CD4-positive, CD25-positive, alpha-beta regulatory T cell (primary cell): ENCODE data around the gene BEND3. TPM values are rescaled to one million over a fixed set of nuclear protein-coding genes. Genes with fewer than 3 reads are reported as not detected.

Source experiments
- ATAC-seq, 2 donors: fragments of 150-1000 bp; cut with Tn5 transposase; one replicate each; pipeline ENCODE4 v1.10.0; 2021; ENCODE audit warnings: low read depth in 2 of 2, moderate number of reproducible peaks in 2 of 2, moderate library complexity in 1 of 2
- DNase-seq, 3 donors: peaks; one replicate each; pipeline versions ENCODE4 v3.0.0 to v3.0.0-alpha.2; 2012 to 2022; ENCODE audit warnings: mixed read lengths in 1 of 3
- H3K27ac ChIP-seq: one replicate; pipeline ENCODE4 v1.7.0; 2013; ENCODE audit warnings: mild to moderate bottlenecking, low read length; ENCODE audit not compliant: insufficient read depth, poor library complexity, severe bottlenecking
- H3K27me3 ChIP-seq: one replicate; pipeline ENCODE4 v1.7.0; 2013; ENCODE audit warnings: low read length; ENCODE audit not compliant: control insufficient read depth, insufficient read depth
- H3K36me3 ChIP-seq: one replicate; pipeline ENCODE4 v1.7.0; 2013; ENCODE audit warnings: mild to moderate bottlenecking, low read length, moderate library complexity; ENCODE audit not compliant: control insufficient read depth, insufficient read depth
- H3K4me1 ChIP-seq: 2 replicates; pipeline ENCODE4 v1.7.0; 2013; ENCODE audit warnings: mild to moderate bottlenecking, low read length; ENCODE audit not compliant: insufficient read depth, control insufficient read depth, poor library complexity, severe bottlenecking
- H3K4me3 ChIP-seq: one replicate; pipeline ENCODE4 v1.7.0; 2013; ENCODE audit warnings: low read depth, mild to moderate bottlenecking, low read length, moderate library complexity
- H3K9me3 ChIP-seq, 2 experiments: 1 replicate in 1 of 2; 2 replicates in 1 of 2; pipeline ENCODE4 v1.7.0; 2013; ENCODE audit warnings: low read length in 2 of 2, mild to moderate bottlenecking in 1 of 2, moderate library complexity in 1 of 2; ENCODE audit not compliant: control insufficient read depth in 2 of 2
- H3K27ac Mint-ChIP-seq, 3 donors: one replicate each; pipeline ENCODE4 v1.8.0; 2020 to 2022; ENCODE audit warnings: mild to moderate bottlenecking in 3 of 3, mixed read lengths in 3 of 3, moderate library complexity in 2 of 3
- H3K27me3 Mint-ChIP-seq: one replicate; pipeline ENCODE4 v1.8.0; 2022; ENCODE audit warnings: mild to moderate bottlenecking, mixed read lengths
- H3K36me3 Mint-ChIP-seq: one replicate; pipeline ENCODE4 v1.8.0; 2020; ENCODE audit warnings: mixed read lengths
- H3K4me1 Mint-ChIP-seq, 4 donors: one replicate each; pipeline ENCODE4 v1.8.0; 2020 to 2022; ENCODE audit warnings: mixed read lengths in 4 of 4, mild to moderate bottlenecking in 1 of 4
- H3K4me3 Mint-ChIP-seq, 4 donors: one replicate each; pipeline ENCODE4 v1.8.0; 2020 to 2022; ENCODE audit warnings: mild to moderate bottlenecking in 4 of 4, mixed read lengths in 4 of 4, moderate library complexity in 3 of 4
- H3K9me3 Mint-ChIP-seq, 7 donors: one replicate each; pipeline ENCODE4 v1.8.0; 2020 to 2022; ENCODE audit warnings: mixed read lengths in 7 of 7, mild to moderate bottlenecking in 3 of 7, moderate library complexity in 2 of 7
- polyA plus RNA-seq, 4 donors: library from polyadenylated mRNA; unstranded; fragments of 300-500 nt; fragmentation: Illumina TruSeq; gene quantifications; one replicate each; pipeline ENCODE4 v1.2.3, GENCODE V29; 2021
- total RNA-seq: library from RNA; stranded (reverse); gene quantifications from one replicate; pipeline ENCODE4 v1.2.3, GENCODE V29; 2022

BEND3 gene
- total and polyA plus RNA-seq, 5 donors from 2014 or later: 0.05 to 0.89 (median 0.26) TPM

GRCh38 chr6:107128175-107128574 is 12.9 kb upstream of the BEND3 start:
- H3K27ac ChIP-seq: no peak overlapping the region
- no peaks in the 10 kb centered on the region for H3K36me3 ChIP-seq
- no peaks in the 10 kb centered on the region for H3K9me3 Mint-ChIP-seq
- H3K4me1 ChIP-seq: no peaks in the 10 kb centered on the region
- H3K4me3 Mint-ChIP-seq: no peak overlapping the region
- H3K27me3 ChIP-seq: no peaks in the 10 kb centered on the region
- peaks cover 16% of the 10 kb centered on the region for H3K27me3 Mint-ChIP-seq
- H3K36me3 Mint-ChIP-seq: no peaks in the 10 kb centered on the region
- no peak overlapping the region for H3K27ac Mint-ChIP-seq
- H3K4me3 ChIP-seq: no peak overlapping the region
- H3K4me1 Mint-ChIP-seq: no peaks in the 10 kb centered on the region
- no peak for DNase-seq
- H3K9me3 ChIP-seq: no peaks in the 10 kb centered on the region
- no peak for ATAC-seq

- DNase-seq: no peak
- Histone ChIP-seq H3K4me3 (no peak overlapping the region), H3K9me3 (no peaks in the 10 kb centered on the region), H3K4me1 (no peaks in the 10 kb centered on the region), H3K36me3 (no peaks in the 10 kb centered on the region), H3K27me3 (no peaks in the 10 kb centered on the region), H3K27ac (no peak overlapping the region)
- no peaks in the 10 kb centered on the region for H3K36me3 Mint-ChIP-seq
- no peaks in the 10 kb centered on the region for H3K9me3 Mint-ChIP-seq
- H3K4me3 Mint-ChIP-seq: no peak overlapping the region
- peaks cover 15% of the 10 kb centered on the region for H3K27me3 Mint-ChIP-seq
- ATAC-seq: no peak
- no peaks in the 10 kb centered on the region for H3K4me1 Mint-ChIP-seq
- H3K27ac Mint-ChIP-seq: no peak overlapping the region
These were observed 10.5 kb upstream of the BEND3 start for GRCh38 chr6:107125771-107126170.

GRCh38 chr6:107124934-107125348 is 9.6 kb upstream of the BEND3 start:
- Histone ChIP-seq H3K36me3 (no peaks in the 10 kb centered on the region), H3K4me1 (no peaks in the 10 kb centered on the region), H3K27ac (no peak overlapping the region), H3K9me3 (no peaks in the 10 kb centered on the region), H3K27me3 (no peaks in the 10 kb centered on the region), H3K4me3 (no peak overlapping the region)
- peaks cover 12% of the 10 kb centered on the region for H3K27me3 Mint-ChIP-seq
- H3K4me3 Mint-ChIP-seq: no peak overlapping the region
- H3K4me1 Mint-ChIP-seq: no peaks in the 10 kb centered on the region
- ATAC-seq: no peak
- no peak for DNase-seq
- H3K9me3 Mint-ChIP-seq: no peaks in the 10 kb centered on the region
- H3K27ac Mint-ChIP-seq: no peak overlapping the region
- no peaks in the 10 kb centered on the region for H3K36me3 Mint-ChIP-seq

DNA sequence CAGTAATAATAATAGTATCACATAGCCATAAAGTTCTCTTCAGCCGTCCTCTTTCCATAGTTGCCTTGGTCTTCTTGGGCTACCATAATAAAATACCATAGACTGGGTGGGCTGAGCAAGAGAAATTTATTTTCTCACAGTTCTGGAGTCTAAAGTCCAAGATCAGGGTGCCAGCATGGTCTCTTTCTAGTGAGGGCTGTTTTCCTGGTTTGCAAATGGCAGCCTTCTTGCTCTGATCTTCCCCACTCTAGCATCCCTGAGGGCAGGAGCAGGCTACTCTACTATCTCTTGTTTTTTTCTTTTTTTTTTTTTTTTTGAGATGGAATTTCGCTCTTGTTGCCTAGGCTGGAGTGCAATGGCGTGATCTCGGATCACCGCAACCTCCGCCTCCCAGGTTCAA is 8.2 kb upstream of the BEND3 start:
- H3K4me1 Mint-ChIP-seq: no peaks in the 10 kb centered on the region
- Histone ChIP-seq H3K9me3 (no peaks in the 10 kb centered on the region), H3K27me3 (no peaks in the 10 kb centered on the region), H3K27ac (no peak overlapping the region), H3K36me3 (no peaks in the 10 kb centered on the region), H3K4me1 (no peaks in the 10 kb centered on the region), H3K4me3 (no peak overlapping the region)
- ATAC-seq: no peak
- H3K4me3 Mint-ChIP-seq: no peak overlapping the region
- DNase-seq: no peak
- H3K36me3 Mint-ChIP-seq: no peaks in the 10 kb centered on the region
- peaks cover 12% of the 10 kb centered on the region for H3K27me3 Mint-ChIP-seq
- no peaks in the 10 kb centered on the region for H3K9me3 Mint-ChIP-seq
- no peak overlapping the region for H3K27ac Mint-ChIP-seq

DNA sequence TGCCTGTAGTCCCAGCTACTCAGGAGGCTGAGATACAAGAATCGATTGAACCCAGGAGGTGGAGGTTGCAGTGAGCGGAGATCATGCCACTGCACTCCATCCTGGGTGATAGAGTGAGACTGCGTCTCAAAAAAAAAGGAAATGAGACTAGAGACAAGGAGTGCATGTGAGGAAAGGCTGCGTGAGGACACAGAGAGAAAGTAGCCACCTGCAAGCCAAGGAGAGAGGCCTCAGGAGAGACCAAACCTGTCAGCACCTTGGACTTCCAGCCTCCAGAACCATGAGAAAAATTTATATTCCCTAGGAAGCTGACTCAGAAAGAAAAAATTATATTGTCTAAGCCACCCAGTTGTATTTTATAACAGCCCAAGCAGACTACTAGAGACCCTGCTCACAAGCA is 7.4 kb upstream of the BEND3 start:
- Mint-ChIP-seq H3K36me3 (no peaks in the 10 kb centered on the region), H3K9me3 (no peaks in the 10 kb centered on the region), H3K4me3 (no peak overlapping the region), H3K4me1 (no peaks in the 10 kb centered on the region), H3K27ac (no peak overlapping the region), H3K27me3 (peaks cover 12% of the 10 kb centered on the region)
- ATAC-seq (no peak), DNase-seq (no peak)
- Histone ChIP-seq H3K27me3 (peaks cover 3% of the 10 kb centered on the region), H3K27ac (no peak overlapping the region), H3K4me3 (no peak overlapping the region), H3K4me1 (no peaks in the 10 kb centered on the region), H3K9me3 (no peaks in the 10 kb centered on the region), H3K36me3 (no peaks in the 10 kb centered on the region)

DNA sequence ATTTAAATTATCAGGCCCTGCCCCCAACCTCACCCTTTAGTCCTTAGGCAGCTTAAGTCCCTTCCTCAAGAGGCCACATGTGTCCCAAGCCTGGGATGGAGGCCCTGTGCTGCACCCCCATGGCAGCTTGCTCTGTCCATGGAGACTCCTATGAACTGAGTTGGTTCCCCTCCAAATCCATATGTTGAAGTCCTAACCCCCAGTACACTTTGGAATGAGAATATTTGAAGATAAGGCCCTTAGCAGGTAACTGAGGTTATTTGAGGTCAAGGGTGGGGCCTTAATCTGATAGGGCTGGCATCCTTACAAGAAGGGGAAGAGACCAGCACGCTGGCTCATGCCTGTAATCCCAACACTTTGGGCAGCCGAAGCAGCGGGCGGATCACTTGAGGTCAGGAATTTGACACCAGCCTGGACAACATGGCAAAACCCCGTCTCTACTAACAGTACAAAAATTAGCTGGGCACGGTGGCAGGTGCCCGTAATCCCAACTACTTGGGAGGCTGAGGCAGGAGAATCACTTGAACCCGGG is 6.7 kb upstream of the BEND3 start:
- Mint-ChIP-seq H3K36me3 (no peaks in the 10 kb centered on the region), H3K27ac (no peak overlapping the region), H3K9me3 (no peaks in the 10 kb centered on the region), H3K4me1 (no peaks in the 10 kb centered on the region), H3K27me3 (peaks cover 13% of the 10 kb centered on the region), H3K4me3 (no peak overlapping the region)
- H3K4me3 ChIP-seq: no peak overlapping the region
- H3K36me3 ChIP-seq: no peaks in the 10 kb centered on the region
- no peaks in the 10 kb centered on the region for H3K9me3 ChIP-seq
- H3K4me1 ChIP-seq: no peaks in the 10 kb centered on the region
- peaks cover 6% of the 10 kb centered on the region for H3K27me3 ChIP-seq
- DNase-seq (no peak), ATAC-seq (no peak)
- H3K27ac ChIP-seq: no peak overlapping the region

GRCh38 chr6:107121266-107121665 is 6.0 kb upstream of the BEND3 start:
- DNase-seq: no peak
- ATAC-seq: no peak
- Mint-ChIP-seq H3K27ac (no peak overlapping the region), H3K27me3 (peaks cover 18% of the 10 kb centered on the region), H3K4me3 (no peak overlapping the region), H3K9me3 (no peaks in the 10 kb centered on the region), H3K4me1 (peaks cover 0 to 7% (median 6%) of the 10 kb centered on the region in 4 donors), H3K36me3 (no peaks in the 10 kb centered on the region)
- Histone ChIP-seq H3K9me3 (no peaks in the 10 kb centered on the region), H3K4me1 (peaks cover 2% of the 10 kb centered on the region), H3K27ac (no peak overlapping the region), H3K27me3 (peaks cover 10% of the 10 kb centered on the region), H3K4me3 (no peak overlapping the region), H3K36me3 (no peaks in the 10 kb centered on the region)

GRCh38 chr6:107120404-107120803 is 5.1 kb upstream of the BEND3 start:
- ATAC-seq: no peak

More at GRCh38 chr6:107120404-107120803, 5.1 kb upstream of the BEND3 start:
- H3K4me1 Mint-ChIP-seq: peaks cover 1 to 12% (median 8%) of the 10 kb centered on the region in 4 donors
- no peak overlapping the region for H3K4me3 Mint-ChIP-seq
- Histone ChIP-seq H3K4me3 (no peak overlapping the region), H3K27me3 (peaks cover 10% of the 10 kb centered on the region), H3K36me3 (no peaks in the 10 kb centered on the region), H3K27ac (no peak overlapping the region), H3K9me3 (no peaks in the 10 kb centered on the region), H3K4me1 (peaks cover 11% of the 10 kb centered on the region)
- peaks cover 22% of the 10 kb centered on the region for H3K27me3 Mint-ChIP-seq
- no peak for DNase-seq
- H3K9me3 Mint-ChIP-seq: no peaks in the 10 kb centered on the region
- no peaks in the 10 kb centered on the region for H3K36me3 Mint-ChIP-seq
- no peak overlapping the region for H3K27ac Mint-ChIP-seq
